Activated T-cell treated with anti-CD3 and anti-CD28 coated beads for 24 hours (primary cell): Measurements from ENCODE around the gene PFN3.
"Not testable (repeated sequence)": the region's sequence is repeated elsewhere in the genome, so short reads cannot be mapped to it uniquely, and the experiment has no call there.

Experiments used
- DNase-seq: peaks from one replicate; pipeline ENCODE4 v3.0.0-alpha.2; 2020; ENCODE audit warnings: low read depth

The PFN3 gene

DNA sequence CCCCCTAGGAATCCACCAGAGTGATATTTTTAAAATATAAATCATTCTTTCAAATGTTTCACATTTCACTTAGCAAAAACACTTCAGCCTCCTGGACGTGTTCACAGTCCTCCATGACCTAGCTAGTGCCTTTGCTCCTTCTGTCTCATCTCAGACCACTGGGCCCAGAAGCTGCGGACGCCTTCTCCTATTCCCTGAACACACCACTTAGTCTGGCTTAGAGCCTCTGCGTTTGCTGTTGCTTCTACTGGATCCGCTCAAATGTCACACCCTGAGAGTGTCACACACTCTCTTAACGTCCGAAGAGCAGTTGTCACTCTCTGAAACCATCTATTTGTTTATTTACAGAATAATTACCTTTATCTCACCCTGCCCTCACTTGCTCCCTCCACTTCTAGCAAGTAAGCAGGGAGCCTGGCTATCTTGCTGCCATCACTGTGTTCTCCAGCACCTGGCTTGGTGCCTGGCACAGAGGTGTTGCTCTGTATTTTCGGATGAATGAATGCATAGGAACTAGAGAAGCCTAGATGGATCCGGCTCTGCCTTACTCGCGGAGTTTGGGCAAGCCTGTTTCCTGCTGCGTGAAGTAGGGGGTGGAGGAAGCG lies 24.8 kb upstream of the PFN3 start:
- no peak for DNase-seq

- no peak for DNase-seq
Observed at GRCh38 chr5:177423671-177424070, 23.2 kb upstream of the PFN3 start.

DNA sequence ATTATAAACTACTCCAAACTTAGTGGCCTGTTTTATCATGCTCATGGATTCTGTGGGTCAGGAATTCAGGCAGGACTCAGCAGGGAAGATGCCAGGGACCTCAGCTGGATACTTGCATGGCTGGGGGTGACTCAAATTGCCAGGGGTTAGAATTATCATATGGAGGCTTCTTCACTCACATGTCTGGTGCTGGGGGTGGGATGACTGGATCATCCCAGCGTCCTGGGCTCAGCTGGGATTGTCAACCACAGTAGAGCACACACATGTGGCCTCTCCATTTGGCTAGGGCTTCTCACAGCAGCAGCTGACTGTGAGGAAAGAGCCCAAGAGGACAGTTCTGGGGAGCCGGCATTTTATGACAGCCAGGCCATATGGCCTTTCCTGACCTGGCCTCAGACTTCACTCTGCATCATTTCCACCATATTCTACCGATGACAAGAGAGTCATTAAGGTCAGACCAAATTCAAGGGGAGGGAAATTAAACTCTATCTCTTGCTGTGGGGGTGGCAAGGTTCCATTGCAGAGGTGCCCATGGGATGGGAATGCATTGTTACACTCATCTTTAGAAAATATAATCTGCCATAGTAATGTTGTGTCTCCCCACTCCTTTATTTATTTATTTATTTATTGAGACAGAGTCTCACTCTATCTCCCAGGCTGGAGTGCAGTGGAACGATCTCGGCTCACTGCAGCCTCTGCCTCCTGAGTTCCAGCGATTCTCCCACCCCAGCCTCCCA lies 20.8 kb upstream of the PFN3 start:
- no peak for DNase-seq

- DNase-seq, result not testable (repeated sequence)
Observed at GRCh38 chr5:177420472-177420871, 20.0 kb upstream of the PFN3 start.

- DNase-seq, result no peak
Observed at GRCh38 chr5:177419046-177419445, 18.6 kb upstream of the PFN3 start.

- not testable (repeated sequence) for DNase-seq
Observed at GRCh38 chr5:177417081-177417480, 16.6 kb upstream of the PFN3 start.

DNA sequence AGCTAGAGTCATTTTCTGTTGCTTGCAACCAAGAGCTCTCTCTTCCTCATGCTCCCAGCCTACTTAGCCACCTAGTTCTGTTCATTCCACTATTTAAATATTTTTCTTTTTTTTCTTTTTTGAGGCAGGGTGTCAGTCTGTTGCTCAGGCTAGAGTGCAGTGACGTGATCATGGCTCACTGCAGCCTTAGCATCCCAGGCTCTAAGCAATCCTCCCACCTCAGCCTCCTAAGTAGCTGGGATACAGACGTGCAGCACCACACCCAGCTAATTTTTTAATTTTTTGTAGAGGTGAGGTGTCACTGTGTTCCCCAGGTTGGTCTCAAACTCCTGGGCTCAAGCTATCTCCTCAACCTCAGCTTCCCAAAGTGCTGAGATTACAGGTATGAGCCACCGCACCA lies 14.0 kb upstream of the PFN3 start:
- no peak for DNase-seq

DNA sequence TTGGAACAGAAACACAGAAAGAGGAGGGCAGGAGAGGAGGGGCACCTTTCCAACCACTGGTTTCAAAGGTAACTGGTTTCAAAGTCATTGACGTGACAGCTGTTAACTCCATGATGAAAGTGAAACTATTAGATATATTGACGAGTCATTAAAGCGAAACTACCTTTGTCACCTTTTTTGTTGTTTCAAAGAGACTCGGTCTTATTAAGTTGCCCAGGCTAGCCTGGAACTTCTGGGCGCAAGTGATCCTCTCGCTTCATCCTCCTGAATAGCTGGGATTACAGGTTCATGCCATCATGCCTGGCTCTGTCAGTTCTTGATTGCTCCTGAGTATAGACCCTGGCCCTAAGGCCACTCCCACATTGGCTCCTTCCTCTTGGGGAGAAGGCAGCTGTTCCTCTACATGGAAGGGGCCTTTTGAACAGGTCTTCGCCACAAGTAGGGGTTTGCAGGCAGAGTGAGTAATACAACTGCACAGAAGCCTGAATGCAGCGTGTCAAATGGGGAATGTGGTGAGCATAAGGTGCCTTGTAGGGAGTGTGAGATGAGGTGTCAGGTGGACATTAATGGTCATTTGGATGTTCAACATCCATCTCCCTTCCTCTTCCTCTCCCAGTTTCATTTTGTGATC lies 12.3 kb upstream of the PFN3 start:
- DNase-seq, result no peak

- no peak for DNase-seq
Observed at GRCh38 chr5:177410575-177410974, 10.1 kb upstream of the PFN3 start.

DNA sequence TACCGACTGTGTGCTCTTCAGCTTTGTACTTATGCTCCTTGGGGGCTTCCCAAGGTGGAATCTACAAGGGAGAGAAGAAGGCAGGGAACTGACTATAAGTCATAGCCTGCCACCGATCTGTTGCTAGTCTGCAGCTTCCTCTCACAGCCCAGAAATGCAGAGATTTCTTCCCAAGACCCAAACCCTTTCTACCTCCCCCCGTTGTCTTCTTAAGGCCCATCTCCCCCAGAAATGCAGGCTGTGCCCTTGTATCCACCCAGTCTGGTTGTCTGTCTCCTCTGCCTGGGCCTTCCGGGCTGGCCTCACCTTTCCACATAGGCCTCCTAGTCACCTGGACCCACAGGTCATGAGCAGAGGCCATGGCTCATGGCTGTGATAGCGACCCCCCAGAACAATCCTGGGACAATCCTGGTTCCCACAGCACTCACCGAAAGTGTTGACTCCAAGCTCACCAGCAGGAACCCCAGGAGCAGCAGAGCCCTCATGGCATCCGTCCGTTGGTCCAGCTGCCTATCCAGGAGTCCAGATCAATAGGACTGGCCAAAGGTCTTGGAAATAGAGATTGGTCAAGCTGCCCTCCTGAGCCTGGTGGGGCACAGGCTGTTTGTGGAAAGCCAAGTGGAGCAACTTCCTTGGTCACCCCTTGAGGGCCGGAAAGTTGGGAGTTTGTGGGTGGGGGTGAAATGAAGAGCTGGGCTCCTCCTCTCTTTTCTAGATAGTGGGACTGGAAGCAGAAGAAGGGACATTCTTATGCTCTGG lies 8.8 kb upstream of the PFN3 start, which contains the start of gene F12:
F12 (minus strand) TSS at position 522 of the 759 bp plus-strand sequence; CDS start at position 485, 37 bp downstream.
- no peak for DNase-seq

DNA sequence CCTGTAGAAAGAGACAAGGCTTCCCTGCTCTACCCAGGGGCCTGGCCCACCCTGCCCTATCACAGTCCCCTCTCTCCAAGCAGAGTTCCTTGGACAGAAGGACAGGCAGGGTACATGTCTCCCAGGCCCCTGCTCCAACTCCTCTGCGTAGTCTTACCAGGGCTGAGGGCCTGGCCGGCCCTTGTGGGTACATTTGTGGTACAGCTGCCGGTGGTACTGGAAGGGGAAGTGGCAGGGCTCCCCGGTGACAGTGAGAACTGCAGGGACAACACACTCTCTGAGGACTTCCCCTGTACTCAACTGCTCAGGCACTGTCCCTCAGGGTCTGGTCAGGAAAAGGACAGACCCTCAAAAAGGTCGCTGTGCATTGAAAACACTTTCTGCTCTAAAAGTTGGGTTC lies 5.3 kb upstream of the PFN3 start:
- no peak for DNase-seq

DNA sequence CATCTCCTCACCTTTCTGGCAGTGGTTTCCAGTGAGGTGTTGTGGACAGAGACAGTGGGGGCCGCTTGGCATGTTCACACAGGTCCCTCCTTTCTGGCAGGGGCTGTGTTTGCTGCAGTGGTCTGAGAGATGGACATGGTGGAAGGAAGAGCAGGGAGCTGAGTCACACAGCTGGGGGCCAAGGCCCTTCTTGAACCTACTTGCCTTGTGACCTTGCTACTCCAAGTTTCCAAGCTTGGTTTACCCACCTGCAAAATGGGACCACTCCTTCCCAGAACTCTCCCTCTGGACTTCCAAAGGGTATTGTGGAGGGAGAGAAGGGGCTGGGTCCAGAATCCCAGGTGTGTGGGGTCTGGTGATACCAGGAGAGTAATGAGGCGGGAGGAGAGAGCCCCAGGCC lies 4.9 kb upstream of the PFN3 start:
- no peak for DNase-seq

- DNase-seq, result no peak
Observed at GRCh38 chr5:177404641-177405179, 4.2 kb upstream of the PFN3 start.

- peak; percentile 78 for DNase-seq
Observed at GRCh38 chr5:177403792-177404640, 3.6 kb upstream of the PFN3 start.

DNA sequence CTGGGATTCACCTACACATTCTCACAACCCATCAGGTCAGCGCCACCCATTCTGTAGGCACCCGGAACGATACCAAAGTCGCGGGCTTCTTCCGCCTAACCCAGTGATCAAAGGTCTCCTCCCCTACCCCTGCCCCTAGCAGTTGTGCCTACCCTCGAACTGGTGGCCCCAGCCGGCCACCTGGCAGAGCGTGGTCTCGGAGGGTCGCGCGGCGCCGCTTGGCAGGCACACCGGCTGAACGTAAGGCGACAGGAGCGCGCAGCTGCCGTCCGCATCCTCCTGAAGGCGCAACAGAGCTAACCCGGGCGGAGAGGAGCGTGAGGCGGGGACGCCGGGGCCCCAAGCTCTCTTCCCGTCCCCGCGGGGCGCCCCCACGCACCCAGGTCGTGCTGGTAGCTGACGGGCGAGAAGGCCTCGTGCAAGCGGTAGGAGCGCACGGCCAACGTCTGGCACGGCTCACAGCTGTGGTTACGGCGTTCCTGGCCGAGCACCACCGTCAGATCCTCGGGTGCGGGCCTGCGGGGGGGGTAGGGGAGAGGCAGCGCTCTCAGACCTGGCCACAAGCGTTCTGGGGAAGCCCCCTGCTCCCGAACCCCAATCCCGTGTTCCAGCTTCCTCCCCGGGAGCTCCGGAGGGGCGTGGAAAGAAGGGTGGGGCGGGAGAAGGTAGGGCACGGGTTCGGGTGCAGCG lies 2.8 kb upstream of the PFN3 start:
- no peak for DNase-seq

DNA sequence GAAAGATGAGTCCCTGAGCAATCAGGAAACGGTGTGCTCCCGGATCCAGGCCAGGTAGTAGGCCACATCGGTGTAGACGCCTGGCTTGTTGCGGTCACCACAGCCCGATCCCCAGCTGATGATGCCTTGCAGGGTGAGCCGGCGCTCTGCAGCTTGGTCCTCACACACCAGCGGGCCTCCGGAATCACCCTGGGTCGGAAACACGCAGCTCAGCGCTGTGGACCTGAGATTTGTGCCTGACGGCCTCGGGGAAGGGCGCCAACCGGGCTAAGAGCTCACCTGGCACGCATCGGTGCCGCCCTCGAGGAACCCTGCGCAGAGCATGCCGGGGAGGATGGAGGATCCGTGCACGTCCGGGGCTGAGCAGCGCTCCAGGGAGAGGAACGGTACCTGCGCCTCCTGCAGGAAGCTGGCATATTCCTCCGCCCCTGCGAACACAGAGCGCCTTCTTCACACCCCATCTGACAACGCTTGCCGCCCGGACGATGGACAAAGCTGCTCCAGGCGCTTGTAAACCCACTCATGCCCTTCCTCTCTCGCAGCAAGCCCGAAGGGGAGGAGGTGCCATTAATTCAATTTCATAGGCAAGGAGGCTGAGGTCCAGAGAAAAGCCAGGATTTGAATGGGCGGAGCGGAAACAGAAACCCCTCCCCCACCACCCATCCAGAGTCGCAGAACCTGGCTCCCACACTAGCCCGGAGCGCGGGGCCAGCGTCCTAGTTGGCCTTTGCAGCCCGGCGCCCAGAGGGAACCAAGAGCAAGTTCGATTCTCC lies 2.0 kb upstream of the PFN3 start:
- DNase-seq, result peak; percentile 61

- DNase-seq, result no peak
Observed at GRCh38 chr5:177397875-177398390, 2.5 kb downstream of the PFN3 start.

DNA sequence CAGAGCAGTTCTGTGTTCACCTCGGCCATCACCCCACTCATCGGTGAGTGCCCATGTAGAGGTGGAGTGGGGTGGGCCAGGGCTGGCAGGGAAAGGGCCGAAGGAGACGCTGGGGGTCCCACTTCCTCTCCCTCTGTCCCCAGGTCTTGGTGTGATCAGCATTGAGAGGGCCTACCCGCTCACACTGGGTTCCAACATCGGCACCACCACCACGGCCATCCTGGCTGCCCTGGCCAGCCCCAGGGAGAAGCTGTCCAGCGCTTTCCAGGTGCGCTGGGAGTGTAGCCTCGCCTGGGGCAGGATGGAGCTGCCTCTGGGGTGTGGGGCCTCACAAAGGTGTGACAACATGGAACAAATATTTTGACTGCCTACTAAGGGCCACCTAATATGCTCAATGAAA lies 3.7 kb downstream of the PFN3 start:
- DNase-seq, result no peak

DNA sequence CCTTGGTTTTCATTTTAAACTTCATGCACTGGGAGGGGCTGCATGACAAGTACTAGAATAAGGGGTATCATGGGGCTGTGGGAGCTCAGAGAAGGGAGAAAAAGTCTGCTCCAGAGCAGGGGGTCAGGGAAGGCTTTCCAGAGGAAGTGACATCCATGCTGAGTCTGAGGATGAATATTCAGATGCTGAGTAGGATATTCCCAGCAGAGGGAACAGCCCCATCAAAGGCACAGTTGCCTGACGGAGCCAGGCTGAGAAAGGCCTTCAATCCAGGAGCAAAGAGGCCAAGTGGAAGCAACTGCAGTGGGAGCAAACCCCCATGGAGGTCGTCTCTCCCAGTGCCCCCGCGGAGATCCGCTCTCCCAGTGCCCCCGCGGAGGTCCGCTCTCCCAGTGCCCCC lies 4.4 kb downstream of the PFN3 start:
- DNase-seq, result no peak

DNA sequence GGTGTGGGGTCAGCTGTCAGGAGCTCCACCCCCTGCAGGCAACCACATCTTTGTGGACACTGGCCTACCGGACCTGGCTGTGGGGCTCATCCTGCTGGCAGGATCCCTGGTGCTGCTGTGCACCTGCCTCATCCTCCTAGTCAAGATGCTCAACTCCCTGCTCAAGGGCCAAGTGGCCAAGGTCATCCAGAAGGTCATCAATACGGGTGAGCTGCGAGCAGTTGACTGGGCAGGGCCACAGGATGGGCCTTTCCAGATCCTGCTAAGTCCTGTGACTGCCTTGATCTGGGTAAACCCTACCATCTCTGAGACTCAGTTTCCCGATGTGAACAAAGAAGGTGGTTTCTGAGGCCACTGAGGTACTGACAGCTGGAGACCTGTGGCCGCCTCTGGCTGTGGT lies 6.5 kb downstream of the PFN3 start:
- no peak for DNase-seq
